ENCODE results near the gene INPP5A. TPM values are rescaled to one million over a fixed set of nuclear protein-coding genes. Genes with fewer than 3 reads are reported as not detected.

Gene INPP5A
- total RNA-seq, 1 experiment from 2014 or later = 14.7 TPM

GRCh38 chr10:132808383-132809231, 271.0 kb downstream of the INPP5A start:
- H3K9me3 Mint-ChIP-seq (ENCODE audit: unreplicated experiment) = no peaks in the 10 kb centered on the region
- no peaks in the 10 kb centered on the region for H3K36me3 Mint-ChIP-seq (ENCODE audit: insufficient read depth, unreplicated experiment)
- no peak overlapping the region for H3K27ac Mint-ChIP-seq (ENCODE audit: low read depth, unreplicated experiment)
- H3K27me3 Mint-ChIP-seq (ENCODE audit: insufficient read depth, unreplicated experiment) = peaks cover 15% of the 10 kb centered on the region
- no peak for DNase-seq (ENCODE audit: unreplicated experiment)
- BruUV-seq (replicated peaks) = no TSS peak
- intact Hi-C loops (cut with micrococcal nuclease) = no loop called here
- ChIA-PET POLR2A (no interaction called here), CTCF (no interaction called here)
- no peaks in the 10 kb centered on the region for H3K4me1 Mint-ChIP-seq (ENCODE audit: insufficient read depth, unreplicated experiment)
- no peak overlapping the region for H3K4me3 Mint-ChIP-seq (ENCODE audit: unreplicated experiment)
- TF ChIP-seq CTCF (IDR thresholded peaks at IDR 0.05; ENCODE audit: unreplicated experiment) = no peak

- POLR2A ChIA-PET = no interaction called here
- H3K4me3 Mint-ChIP-seq (ENCODE audit: unreplicated experiment) = no peak overlapping the region
- no peak for DNase-seq (ENCODE audit: unreplicated experiment)
- H3K4me1 Mint-ChIP-seq (ENCODE audit: insufficient read depth, unreplicated experiment) = no peaks in the 10 kb centered on the region
- H3K9me3 Mint-ChIP-seq (ENCODE audit: unreplicated experiment) = no peaks in the 10 kb centered on the region
- intact Hi-C loops (cut with micrococcal nuclease) = no loop called here
- TF ChIP-seq CTCF (IDR thresholded peaks at IDR 0.05; ENCODE audit: unreplicated experiment) = no peak
- H3K27me3 Mint-ChIP-seq (ENCODE audit: insufficient read depth, unreplicated experiment) = peaks cover 15% of the 10 kb centered on the region
- no peaks in the 10 kb centered on the region for H3K36me3 Mint-ChIP-seq (ENCODE audit: insufficient read depth, unreplicated experiment)
- CTCF ChIA-PET = no interaction called here
- no peak overlapping the region for H3K27ac Mint-ChIP-seq (ENCODE audit: low read depth, unreplicated experiment)
- no TSS peak for BruUV-seq (replicated peaks)
Observed at GRCh38 chr10:132809232-132810140, 271.9 kb downstream of the INPP5A start.

- Mint-ChIP-seq H3K4me3 (ENCODE audit: unreplicated experiment) (no peak overlapping the region), H3K9me3 (ENCODE audit: unreplicated experiment) (no peaks in the 10 kb centered on the region), H3K36me3 (ENCODE audit: insufficient read depth, unreplicated experiment) (no peaks in the 10 kb centered on the region), H3K4me1 (ENCODE audit: insufficient read depth, unreplicated experiment) (no peaks in the 10 kb centered on the region), H3K27ac (ENCODE audit: low read depth, unreplicated experiment) (no peak overlapping the region), H3K27me3 (ENCODE audit: insufficient read depth, unreplicated experiment) (peaks cover 20% of the 10 kb centered on the region)
- intact Hi-C loops (cut with micrococcal nuclease) = no loop called here
- POLR2A ChIA-PET = no interaction called here
- BruUV-seq (replicated peaks) = no TSS peak
- CTCF ChIA-PET = no interaction called here
- DNase-seq (ENCODE audit: unreplicated experiment) = no peak
- TF ChIP-seq CTCF (IDR thresholded peaks at IDR 0.05; ENCODE audit: unreplicated experiment) = no peak
Observed at GRCh38 chr10:132810141-132810806, 272.7 kb downstream of the INPP5A start.
